ENCODE measurements around the gene ZBTB4. TPM values are rescaled to one million over a fixed set of nuclear protein-coding genes. Genes with fewer than 3 reads are reported as not detected.

The ZBTB4 gene
- polyA plus RNA-seq, 6 donors from 2014 or later: 5.3 to 19.2 (median 10.5) TPM

DNA sequence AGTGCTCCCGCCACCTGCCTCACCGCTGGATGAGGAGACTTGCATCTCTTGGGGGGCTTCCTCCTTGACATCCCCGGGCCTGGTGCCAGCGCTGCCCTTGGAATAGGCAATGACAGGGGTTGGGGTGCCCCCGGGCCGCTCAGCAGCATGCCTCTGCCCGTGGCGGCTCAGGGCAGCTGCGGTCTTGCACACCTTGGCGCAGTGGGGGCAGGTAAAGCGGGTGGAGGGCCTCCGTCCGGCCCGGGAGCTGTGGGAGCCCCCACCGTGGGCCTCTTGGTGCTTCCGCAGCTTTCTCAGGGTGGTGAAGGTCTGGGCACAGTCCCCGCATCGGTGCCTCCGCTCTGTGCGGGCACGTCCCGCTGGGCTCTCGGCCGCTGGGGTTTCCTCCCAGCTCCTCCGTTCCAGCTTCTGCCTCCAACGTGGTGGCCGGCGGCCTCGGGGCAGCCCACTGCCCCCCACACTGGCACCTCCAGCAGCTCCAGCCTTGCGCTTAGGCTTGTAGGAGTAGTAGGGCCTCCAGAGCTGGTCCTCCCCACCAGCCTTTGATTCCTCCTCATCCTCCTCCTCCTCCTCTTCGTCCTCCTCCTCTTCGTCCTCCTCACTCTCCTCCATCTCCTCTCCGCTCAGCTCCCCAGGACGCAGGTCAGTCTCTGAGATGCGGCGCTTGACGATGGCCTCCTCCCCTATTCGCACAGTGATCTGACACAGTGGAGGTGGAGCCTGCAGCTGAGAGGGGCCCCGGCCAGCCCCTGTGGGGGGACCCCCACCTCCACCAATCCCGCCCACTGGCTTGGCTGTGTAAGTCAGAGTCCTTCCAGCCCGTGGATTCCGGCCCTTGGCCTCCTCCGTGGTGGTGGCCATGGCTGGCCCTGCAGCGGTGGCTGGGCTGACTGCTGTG, 16.7 kb downstream of the ZBTB4 start:
- no peak for ATAC-seq (ENCODE audit: low read depth in 2 of 2)
- Mint-ChIP-seq H3K36me3 (peaks cover 0 to 8% of the 10 kb centered on the region in 2 donors), H3K27ac (peak overlapping the region in 1 of 6 donors; percentile 18)

GRCh38 chr17:7460850-7461660, 18.4 kb downstream of the ZBTB4 start:
- no peak for DNase-seq
- H3K27ac Mint-ChIP-seq: peak overlapping the region in 3 of 6 donors; percentile 20 to 85 (median 65)
- peaks cover 0 to 2% of the 10 kb centered on the region in 2 donors for H3K36me3 Mint-ChIP-seq
- no peak overlapping the region for H3K4me3 Mint-ChIP-seq
- ATAC-seq (ENCODE audit: low read depth in 2 of 2): no peak
- no peaks in the 10 kb centered on the region for H3K27me3 Mint-ChIP-seq
- H3K4me1 Mint-ChIP-seq: peaks cover 0 to 15% (median 9%) of the 10 kb centered on the region in 3 donors
- H3K9me3 Mint-ChIP-seq: no peaks in the 10 kb centered on the region

More for the DNA sequence above, 16.7 kb downstream of the ZBTB4 start:
- Mint-ChIP-seq H3K9me3 (no peaks in the 10 kb centered on the region), H3K4me3 (no peak overlapping the region), H3K27me3 (no peaks in the 10 kb centered on the region), H3K4me1 (peaks cover 13 to 20% (median 15%) of the 10 kb centered on the region in 3 donors)
- no peak for DNase-seq

DNA sequence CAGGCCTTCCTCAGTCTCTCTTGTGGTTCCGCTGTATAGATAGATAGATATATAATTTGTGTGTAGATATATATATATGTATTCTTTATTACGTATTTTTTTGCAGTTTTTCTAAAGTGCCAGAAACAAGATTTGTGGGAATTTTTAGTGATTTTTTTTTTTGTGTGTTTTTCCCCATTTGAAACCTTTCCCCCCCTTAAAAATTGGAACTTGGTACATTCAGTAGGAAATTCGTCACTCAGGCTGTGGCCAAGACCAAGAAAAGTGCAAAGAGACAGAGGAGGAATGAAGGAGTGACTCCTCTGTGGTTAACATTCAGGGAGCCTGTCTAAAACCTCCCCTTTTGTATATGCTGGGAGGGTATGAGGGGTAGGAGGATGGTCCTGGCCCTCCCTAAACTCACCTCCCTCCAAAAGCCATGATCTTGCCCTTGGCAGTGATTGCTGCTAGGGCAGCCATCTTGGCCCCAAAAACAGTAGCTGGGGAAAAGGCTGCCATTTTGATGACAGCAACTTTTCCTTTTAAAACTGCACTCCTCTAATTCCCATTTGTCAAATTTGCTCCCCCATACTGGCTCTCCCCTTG, 19.4 kb downstream of the ZBTB4 start:
- no peak for ATAC-seq (ENCODE audit: low read depth in 2 of 2)
- DNase-seq: no peak
- peaks cover 4 to 22% (median 15%) of the 10 kb centered on the region in 3 donors for H3K4me1 Mint-ChIP-seq
- no peaks in the 10 kb centered on the region for H3K9me3 Mint-ChIP-seq
- peaks cover 0 to 5% of the 10 kb centered on the region in 2 donors for H3K36me3 Mint-ChIP-seq
- peaks cover 0 to 3% (median 0%) of the 10 kb centered on the region in 3 donors for H3K27me3 Mint-ChIP-seq
- H3K4me3 Mint-ChIP-seq: peak overlapping the region in 1 of 8 donors; percentile 57
- no peak overlapping the region for H3K27ac Mint-ChIP-seq

DNA sequence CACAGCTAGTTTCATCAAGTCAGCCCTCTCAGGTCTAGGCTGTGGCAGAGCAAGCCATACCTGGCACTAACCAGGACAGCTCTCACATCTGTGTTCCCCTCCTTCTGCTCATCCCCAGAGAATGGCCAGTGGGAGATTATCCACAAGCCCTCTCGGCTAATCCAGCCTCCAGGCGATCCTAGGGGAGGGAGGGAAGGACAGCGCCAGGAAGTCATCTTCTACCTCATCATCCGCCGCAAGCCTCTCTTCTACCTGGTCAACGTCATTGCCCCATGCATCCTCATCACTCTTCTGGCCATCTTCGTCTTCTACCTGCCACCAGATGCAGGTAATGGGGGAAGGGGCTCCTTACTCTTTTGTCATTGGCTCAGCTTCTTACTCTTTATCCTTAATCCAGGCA, 31.0 kb downstream of the ZBTB4 start:
- Mint-ChIP-seq H3K27ac (no peak overlapping the region), H3K4me1 (peaks cover 21 to 26% (median 26%) of the 10 kb centered on the region in 3 donors), H3K9me3 (peaks cover 0 to 5% (median 0%) of the 10 kb centered on the region in 7 donors), H3K36me3 (peaks cover 0 to 21% of the 10 kb centered on the region in 2 donors), H3K4me3 (no peak overlapping the region), H3K27me3 (peaks cover 41 to 68% (median 54%) of the 10 kb centered on the region in 3 donors)
- DNase-seq (no peak), ATAC-seq (ENCODE audit: low read depth in 2 of 2) (no peak)

- DNase-seq: no peak
- Mint-ChIP-seq H3K27ac (peak overlapping the region in 2 of 6 donors; percentile 11 to 93), H3K9me3 (peaks cover 0 to 5% (median 0%) of the 10 kb centered on the region in 7 donors), H3K27me3 (peaks cover 53 to 91% (median 80%) of the 10 kb centered on the region in 3 donors), H3K4me3 (peak overlapping the region; percentile 60 to 93 (median 89)), H3K36me3 (peaks cover 0 to 26% of the 10 kb centered on the region in 2 donors), H3K4me1 (peaks cover 22 to 34% (median 31%) of the 10 kb centered on the region in 3 donors)
- ATAC-seq (ENCODE audit: low read depth in 2 of 2): peak; percentile 78 to 85
Observed at GRCh38 chr17:7445619-7445968, 33.8 kb downstream of the ZBTB4 start.

DNA sequence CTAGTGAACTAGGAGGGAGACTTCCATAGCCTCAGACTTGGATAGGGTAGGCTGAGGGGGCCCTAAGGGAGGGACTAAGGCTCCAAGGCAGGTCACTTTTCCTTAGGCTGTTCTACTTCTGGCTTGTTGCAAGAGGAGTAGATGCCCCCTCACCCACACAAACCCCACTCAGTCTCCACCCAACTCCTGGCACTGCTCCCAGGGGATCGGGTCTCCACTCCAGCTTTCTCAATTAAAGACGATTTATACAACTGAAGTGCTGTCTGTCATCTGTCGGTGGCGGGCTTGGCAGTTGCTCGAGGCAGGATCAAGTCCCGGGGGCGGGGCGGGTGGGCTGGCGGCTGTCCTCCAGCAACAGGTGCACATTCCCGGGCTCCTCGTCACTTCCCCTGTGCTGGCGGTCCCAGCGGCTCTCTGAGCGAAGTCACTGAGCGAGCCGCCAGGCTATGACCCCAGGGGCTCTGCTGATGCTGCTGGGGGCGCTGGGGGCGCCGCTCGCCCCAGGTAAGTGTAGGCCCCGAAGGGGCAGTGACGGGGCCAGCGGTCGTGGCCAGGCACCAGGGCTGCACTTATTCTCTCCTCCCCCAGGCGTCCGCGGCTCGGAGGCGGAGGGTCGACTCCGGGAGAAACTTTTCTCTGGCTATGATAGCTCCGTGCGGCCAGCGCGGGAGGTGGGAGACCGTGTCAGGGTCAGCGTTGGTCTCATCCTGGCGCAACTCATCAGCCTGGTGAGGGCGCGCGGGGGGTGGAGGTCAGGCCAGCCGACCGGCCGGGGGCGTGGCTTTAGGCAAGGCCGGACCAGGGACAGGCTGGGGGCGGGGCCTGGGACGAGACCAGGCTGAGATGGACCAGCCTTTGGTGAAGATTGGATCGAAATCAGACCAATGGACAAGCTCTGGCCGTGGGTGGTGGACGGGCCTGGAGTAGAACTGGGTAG, 34.5 kb downstream of the ZBTB4 start, which contains the start of gene CHRNB1:
CHRNB1 (plus strand) TSS at position 380 of the 937 bp plus-strand sequence; CDS start at position 447, 67 bp downstream.
- H3K27ac Mint-ChIP-seq: peak within 1 kb of the TSS in 2 of 6 donors; percentile 11 to 93
- H3K9me3 Mint-ChIP-seq: peaks cover 0 to 5% (median 0%) of the 10 kb centered on the region in 7 donors
- peaks cover 0 to 32% of the 10 kb centered on the region in 2 donors for H3K36me3 Mint-ChIP-seq
- H3K27me3 Mint-ChIP-seq: peaks cover 53 to 92% (median 86%) of the 10 kb centered on the region in 3 donors
- H3K4me1 Mint-ChIP-seq: peaks cover 28 to 41% (median 37%) of the 10 kb centered on the region in 3 donors
- ATAC-seq (ENCODE audit: low read depth in 2 of 2) (peak; percentile 45 to 52), DNase-seq (no peak)
- peak within 1 kb of the TSS; percentile 60 to 93 (median 89) for H3K4me3 Mint-ChIP-seq

DNA sequence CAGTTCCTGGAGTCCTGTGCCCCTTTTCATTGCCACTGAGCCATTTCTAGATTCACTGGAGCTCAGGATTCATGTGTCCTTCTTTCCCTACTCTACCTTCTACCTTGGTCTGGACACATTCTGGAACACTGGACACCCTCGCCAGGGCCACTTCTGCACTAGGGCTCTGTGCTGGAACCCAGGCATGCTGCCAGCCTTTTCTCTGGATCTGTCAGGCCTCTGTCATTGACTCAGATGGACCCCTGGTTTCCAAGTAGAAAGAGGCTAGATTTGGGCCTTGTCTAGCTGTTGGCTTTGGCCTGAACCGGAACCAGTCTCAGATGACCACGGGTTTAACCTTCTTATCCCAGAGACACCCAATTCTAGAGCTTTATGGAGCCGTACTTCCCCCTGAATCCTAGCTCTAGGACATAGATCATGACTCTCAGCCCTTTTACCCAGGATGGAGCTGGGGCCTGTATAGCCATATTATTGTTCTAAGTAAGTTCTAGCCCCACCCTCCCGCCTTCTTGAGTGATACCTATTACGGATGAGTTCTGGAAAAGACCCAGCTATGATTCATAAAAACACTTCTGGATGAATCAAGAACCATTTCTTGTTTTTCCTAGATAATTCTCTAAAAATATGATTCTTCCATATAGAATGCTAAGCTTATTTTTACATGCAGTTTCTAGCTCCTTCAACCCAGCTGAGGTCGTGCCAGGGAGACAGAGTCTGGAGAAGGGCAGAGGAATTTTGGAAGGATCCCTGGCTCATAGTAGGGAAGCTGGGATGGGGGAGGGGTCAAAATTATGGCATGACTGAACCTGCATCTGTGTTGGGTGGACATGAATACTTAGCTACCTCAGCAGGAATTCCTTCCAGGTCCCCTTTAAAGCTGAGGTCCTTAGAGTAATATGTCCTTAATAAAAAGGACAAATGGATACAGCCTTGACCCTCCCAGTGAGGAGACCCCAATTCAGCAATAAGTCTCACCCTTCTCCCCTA, 35.6 kb downstream of the ZBTB4 start:
- H3K27me3 Mint-ChIP-seq: peaks cover 56 to 90% (median 87%) of the 10 kb centered on the region in 3 donors
- DNase-seq: no peak
- peaks cover 0 to 5% (median 0%) of the 10 kb centered on the region in 7 donors for H3K9me3 Mint-ChIP-seq
- H3K27ac Mint-ChIP-seq: peak overlapping the region in 1 of 6 donors; percentile 24
- peaks cover 0 to 36% of the 10 kb centered on the region in 2 donors for H3K36me3 Mint-ChIP-seq
- H3K4me1 Mint-ChIP-seq: peaks cover 36 to 49% (median 47%) of the 10 kb centered on the region in 3 donors
- ATAC-seq (ENCODE audit: low read depth in 2 of 2): no peak
- peak overlapping the region in 3 of 8 donors; percentile 17 to 92 (median 79) for H3K4me3 Mint-ChIP-seq

DNA sequence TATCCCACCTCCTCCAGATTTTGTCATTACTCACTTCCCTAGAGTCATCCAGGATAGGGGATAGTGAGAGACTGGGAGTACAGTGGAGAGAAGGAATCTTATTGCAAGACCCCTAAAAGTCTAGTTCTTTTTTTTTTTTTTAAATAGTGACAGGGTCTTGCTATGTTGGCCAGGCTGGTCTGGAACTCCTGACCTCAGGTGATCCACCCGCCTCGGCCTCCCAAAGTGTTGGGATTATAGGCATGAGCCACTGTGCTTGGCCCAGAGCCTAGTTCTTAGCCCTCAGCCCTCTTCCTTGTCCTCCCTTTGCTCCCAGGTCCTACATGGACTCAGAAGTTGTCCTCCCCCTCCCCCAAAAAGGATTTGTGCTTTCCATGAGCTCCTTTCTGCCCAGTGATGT, 37.3 kb downstream of the ZBTB4 start:
- ATAC-seq (ENCODE audit: low read depth in 2 of 2) (no peak), DNase-seq (no peak)
- peaks cover 0 to 2% (median 0%) of the 10 kb centered on the region in 7 donors for H3K9me3 Mint-ChIP-seq
- peaks cover 42 to 60% (median 55%) of the 10 kb centered on the region in 3 donors for H3K4me1 Mint-ChIP-seq
- peaks cover 49 to 91% (median 87%) of the 10 kb centered on the region in 3 donors for H3K27me3 Mint-ChIP-seq
- H3K27ac Mint-ChIP-seq: peak overlapping the region in 1 of 6 donors; percentile 19
- peaks cover 0 to 36% of the 10 kb centered on the region in 2 donors for H3K36me3 Mint-ChIP-seq
- H3K4me3 Mint-ChIP-seq: peak overlapping the region in 2 of 8 donors; percentile 16 to 29

GRCh38 chr17:7441266-7441665, 38.2 kb downstream of the ZBTB4 start:
- DNase-seq (no peak), ATAC-seq (ENCODE audit: low read depth in 2 of 2) (no peak)
- H3K27me3 Mint-ChIP-seq: peaks cover 45 to 83% (median 80%) of the 10 kb centered on the region in 3 donors
- peaks cover 0 to 32% of the 10 kb centered on the region in 2 donors for H3K36me3 Mint-ChIP-seq
- H3K4me3 Mint-ChIP-seq: peak overlapping the region in 1 of 8 donors; percentile 73
- H3K9me3 Mint-ChIP-seq: peaks cover 0 to 2% (median 0%) of the 10 kb centered on the region in 7 donors
- H3K27ac Mint-ChIP-seq: no peak overlapping the region
- peaks cover 43 to 59% (median 58%) of the 10 kb centered on the region in 3 donors for H3K4me1 Mint-ChIP-seq

DNA sequence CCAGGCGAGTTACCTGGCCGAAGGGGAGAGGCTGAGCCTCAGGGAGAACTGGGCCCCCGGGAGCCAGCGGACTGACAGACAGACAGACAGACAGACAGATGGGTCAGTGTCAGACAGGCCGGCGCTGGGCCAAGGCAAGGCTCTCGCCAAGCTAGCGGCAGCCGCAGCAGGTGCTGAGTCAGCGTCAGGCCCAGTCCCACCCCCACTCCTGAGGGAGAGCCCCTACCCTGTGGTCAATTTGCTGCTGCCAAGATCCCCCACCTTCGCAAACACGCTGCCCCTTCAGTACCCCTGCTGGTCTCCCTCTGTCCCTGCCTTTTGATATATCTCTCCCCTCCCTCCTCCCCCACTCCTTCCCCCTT, 38.6 kb downstream of the ZBTB4 start:
- Mint-ChIP-seq H3K27me3 (peaks cover 41 to 79% (median 75%) of the 10 kb centered on the region in 3 donors), H3K4me1 (peaks cover 40 to 59% (median 58%) of the 10 kb centered on the region in 3 donors), H3K9me3 (peaks cover 0 to 1% (median 0%) of the 10 kb centered on the region in 7 donors), H3K4me3 (peak overlapping the region in 6 of 8 donors; percentile 76 to 87 (median 82)), H3K27ac (no peak overlapping the region), H3K36me3 (peaks cover 0 to 32% of the 10 kb centered on the region in 2 donors)
- DNase-seq: no peak
- no peak for ATAC-seq (ENCODE audit: low read depth in 2 of 2)
